CD4-positive, alpha-beta T cell treated with Interleukin-17A for 1 hour (primary cell): Measurements from ENCODE around the gene TSSK6.

Experiments
- DNase-seq: peaks from one replicate; pipeline ENCODE4 v3.0.0-alpha.2; 2020

Gene TSSK6

DNA sequence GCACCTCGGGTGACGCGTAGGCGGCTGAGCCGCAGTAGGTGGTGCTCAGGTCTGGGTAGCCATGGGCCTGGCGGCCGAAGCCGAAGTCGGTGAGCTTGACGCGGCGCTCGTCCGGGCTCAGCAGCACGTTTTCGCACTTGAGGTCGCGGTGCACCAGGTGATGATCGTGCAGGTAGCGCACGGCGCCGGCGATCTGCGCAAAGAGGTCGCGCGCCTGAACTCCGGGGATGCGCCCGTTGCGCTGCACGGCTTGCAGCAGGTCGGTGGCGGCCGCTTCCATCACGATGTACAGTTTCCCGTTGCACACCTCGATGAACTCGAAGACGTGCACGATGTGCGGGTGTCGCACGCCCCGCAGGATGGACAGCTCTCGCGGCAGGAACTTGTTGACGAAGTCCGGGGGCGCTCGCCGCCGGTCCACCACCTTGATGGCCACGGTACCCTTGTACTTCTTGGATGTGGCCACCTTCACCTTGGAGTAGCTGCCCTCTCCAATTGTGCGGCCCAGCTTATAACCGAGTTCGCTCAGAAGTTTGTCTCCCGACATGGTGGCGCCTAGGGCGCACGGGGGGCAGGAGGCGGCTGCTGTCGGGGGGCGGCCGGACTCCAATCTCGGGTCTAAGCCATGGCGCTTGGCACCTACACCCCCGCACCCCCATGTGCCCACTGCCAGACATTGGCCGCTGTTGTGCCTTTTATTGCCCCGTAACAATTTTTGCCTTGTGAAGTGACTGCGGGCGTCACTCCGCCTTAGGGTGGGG, at the start of gene TSSK6:
Gene TSSK6, minus strand, starts transcription at position 668 of the 761 bp plus-strand sequence. Its CDS starts 121 bp downstream, at position 547.
- no peak for DNase-seq

GRCh38 chr19:19563348-19563848, 48.0 kb upstream of the TSSK6 start:
- no peak for DNase-seq

GRCh38 chr19:19562665-19563347, 47.5 kb upstream of the TSSK6 start:
- peak; percentile 60 for DNase-seq

DNA sequence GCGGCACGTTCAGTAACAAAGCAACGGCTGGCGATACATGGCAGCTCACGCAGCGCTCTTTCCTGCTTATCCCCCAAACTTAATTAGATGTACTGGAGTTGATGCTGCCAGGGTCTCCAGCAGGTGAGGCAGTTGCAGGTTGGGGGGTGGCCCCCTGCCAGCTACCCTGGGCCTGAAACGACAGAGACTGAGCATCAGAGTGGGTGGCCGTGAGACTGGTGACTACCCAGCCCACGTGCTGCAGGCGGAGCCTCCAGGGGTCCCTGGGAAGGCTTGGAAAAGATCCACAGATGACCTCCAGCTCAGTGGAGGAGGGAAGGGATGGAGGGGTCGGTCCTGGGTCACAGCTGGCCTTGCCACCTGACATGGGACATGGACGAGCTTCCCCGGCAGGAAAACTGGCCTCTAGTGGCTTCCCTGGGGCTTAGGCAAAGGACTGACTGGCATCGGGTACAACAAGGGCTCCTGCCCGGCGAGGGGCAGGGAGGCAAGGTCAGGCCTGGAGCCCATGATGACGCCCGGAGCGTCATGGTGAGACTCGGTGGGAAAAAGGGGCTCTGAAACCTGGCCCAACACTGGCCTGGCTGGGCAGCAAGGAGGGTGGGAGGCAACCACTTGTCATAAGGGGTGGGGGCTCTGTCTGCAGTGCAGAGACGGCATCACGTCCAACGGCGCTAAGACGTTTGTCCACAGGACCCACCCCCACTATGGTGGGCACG, 46.8 kb upstream of the TSSK6 start:
- DNase-seq, result no peak

- no peak for DNase-seq
These were observed 44.6 kb upstream of the TSSK6 start for GRCh38 chr19:19559931-19560330.

GRCh38 chr19:19558636-19559035, 43.3 kb upstream of the TSSK6 start:
- DNase-seq, result no peak

DNA sequence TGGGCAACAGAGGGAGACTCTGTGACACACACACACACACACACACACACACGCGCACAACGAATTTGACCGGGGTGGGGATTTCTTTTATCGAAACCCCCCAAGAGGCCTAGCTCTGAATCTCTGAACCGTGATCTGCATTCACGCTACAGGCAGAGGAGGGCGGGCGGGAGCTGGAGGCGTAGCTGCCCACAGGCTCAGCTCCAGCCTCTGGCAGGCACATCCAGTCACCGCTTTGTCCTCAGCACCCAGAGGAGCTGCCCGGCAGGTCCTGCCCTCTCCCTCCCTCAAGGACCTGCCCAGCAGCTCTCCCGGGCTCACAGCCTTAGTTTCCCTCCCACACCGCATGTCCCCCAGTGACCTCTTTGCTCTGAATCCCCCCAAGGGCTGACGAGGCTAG, 42.7 kb upstream of the TSSK6 start:
- no peak for DNase-seq

DNA sequence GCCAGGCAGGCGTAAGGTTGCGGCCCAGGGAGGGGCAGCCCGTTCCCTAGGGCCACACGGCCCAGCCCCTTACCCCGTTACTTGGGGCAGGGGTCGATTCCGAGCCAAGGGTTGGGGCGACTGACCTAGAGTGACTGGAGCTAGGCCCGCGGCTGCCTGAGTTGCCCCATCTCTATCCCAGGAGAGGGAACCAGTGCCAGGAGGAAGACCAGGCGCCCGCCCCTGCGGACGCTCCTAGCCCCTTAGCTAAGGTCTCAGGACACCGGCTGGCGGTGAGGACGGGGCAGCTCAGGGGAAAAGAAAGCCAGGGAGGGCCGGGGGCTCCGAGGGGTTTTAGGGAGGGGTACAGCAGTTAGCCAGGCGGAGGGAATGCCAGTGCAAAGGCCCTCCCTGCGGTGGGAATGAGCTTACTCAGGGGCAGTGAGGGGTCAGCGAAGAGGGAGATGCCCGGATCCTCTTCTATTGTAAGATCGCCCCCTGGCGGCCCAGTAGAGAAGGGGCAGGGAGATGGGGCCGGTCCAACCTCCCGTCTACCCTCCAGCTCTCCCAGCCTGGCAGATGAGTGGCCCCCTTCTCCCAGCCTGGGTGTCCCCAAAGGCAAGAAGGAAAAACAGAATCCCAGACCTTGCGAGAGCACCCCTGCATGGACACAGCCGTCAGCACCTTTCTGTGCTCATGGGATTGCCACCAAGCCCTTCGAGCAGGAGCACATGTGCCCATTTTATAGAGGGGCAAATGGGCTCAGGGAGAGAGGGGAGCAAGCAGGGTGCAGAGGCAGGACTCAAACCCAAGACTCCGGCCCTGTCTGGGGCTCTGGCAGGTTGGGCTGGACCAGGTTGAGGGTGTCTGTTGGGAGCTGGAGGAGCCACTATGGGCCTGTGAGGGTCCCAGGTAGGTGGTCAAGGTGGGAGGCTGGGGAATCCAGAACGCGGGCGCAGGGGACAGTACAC, 39.0 kb upstream of the TSSK6 start:
- peak; percentile 57 for DNase-seq

GRCh38 chr19:19553670-19554069, 38.3 kb upstream of the TSSK6 start:
- no peak for DNase-seq

DNA sequence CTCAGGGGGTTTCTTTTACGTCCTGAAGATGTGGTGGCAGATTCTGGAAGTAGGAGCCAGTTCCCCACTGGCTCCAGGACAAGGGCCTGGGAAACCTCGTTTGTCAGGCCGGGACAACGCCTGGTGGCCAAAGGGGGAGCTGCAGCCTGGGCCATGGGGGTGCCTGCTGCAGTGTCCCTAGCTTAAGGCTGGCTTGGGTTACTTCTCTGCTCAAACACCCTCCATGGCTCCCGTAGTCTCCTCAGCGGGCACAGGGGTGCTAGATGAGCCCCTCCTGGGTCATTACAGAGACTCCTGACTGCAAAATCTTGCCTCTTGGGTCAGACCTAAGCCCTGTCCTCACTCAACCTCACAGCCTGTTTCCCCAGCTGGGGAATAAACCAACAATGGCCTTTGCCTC, 37.5 kb upstream of the TSSK6 start:
- DNase-seq, result peak; percentile 21

- DNase-seq, result no peak
These were observed 36.5 kb upstream of the TSSK6 start for GRCh38 chr19:19551853-19552192.

DNA sequence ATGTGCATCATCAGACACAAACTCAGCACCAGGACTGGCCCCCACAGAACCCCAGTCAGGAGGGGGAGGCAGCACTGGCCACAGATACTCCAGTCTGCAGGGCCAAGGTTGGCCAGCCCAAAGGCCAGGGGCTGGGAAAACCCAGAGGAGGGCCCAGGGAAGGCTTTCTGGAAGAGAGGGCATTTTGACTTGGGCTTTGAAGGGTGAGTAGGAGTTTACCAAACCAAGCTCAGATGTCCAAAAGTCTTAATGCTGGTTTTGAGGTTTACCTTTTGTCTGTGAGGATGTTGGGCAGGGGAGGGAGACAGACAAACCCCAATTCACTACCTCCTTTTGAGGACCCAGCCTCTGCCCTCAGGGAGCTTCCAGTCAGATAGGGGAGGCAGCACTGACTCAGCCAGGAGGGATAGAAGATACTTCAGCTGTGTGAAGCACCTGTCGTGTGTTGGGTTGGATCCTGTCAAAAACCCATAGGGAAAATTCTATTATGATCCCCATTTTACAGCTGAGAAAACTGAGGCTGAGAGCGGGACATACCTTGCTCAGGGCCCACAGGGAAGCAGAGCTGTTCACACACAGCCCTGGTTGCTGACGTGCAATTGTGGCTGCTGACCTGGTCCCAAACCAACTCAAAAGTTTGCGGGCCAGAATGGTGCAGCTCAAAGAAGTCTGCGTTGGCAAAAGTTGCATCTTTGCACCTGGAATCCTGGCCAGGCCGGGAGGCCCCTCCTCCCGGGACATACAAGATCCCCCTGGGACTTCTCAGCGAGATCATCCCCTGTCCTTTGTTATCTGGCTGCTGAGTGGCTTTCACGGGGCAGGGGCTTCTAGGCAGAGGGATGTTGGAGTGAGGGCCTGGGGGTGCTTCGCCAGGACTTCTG, 35.9 kb upstream of the TSSK6 start:
- DNase-seq, result no peak

- DNase-seq, result no peak
These were observed 35.2 kb upstream of the TSSK6 start for GRCh38 chr19:19550485-19550929.

GRCh38 chr19:19549804-19550464, 34.6 kb upstream of the TSSK6 start:
- DNase-seq, result no peak

- no peak for DNase-seq
These were observed 33.8 kb upstream of the TSSK6 start for GRCh38 chr19:19548915-19549759.

DNA sequence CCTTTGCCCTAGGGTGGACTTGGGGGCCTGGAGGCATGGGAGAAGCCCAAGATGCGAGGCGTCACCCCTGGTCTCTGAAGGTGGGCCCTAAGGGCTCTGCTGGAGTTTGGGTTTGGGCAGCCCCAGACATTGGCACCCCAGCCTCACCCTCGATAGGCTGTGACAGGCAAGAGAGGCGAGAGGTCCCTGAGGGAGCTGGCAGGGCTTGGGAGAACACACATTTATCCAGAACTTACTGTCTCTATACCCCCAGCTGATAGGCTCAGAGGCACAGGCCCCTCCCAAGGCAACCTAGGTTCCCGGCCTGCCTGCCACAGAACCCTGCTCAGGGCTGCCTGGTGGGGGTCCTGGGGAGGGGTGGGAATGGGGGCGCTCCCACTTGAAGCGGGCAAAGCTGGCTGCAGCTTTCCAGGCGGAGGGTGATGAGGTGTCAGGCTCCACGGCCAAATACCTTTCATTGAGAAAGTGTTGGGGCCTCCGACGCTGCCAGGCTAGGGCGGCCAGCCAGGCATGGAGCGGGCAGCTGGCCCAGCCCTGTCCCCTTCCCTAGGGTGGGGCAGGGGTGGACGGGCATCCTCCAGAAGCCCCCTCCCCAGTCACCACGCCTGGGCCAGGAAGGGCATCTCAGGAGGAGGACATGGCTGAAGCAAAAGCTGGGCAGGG, 32.5 kb upstream of the TSSK6 start:
- no peak for DNase-seq

DNA sequence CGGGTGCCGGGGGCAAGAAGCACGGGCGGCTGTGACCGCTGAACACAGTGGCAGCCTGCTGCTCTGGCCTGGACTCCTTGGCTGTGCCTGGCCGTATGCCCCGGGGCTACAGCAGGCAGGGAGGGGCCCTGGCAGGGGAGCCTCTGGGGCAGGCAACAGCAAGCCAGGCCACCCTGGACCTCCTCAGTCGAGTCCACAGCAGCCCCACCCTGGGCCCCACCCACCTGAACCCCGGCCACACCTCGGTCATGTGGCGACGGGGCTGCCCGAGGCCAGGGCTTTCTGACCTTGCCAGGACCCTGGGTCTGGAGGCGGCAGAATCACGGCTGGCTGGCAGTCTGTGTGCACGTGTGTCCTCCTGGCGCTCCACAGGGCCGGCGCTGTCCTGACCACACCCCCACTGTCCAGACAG, 31.4 kb upstream of the TSSK6 start:
- DNase-seq, result no peak

DNA sequence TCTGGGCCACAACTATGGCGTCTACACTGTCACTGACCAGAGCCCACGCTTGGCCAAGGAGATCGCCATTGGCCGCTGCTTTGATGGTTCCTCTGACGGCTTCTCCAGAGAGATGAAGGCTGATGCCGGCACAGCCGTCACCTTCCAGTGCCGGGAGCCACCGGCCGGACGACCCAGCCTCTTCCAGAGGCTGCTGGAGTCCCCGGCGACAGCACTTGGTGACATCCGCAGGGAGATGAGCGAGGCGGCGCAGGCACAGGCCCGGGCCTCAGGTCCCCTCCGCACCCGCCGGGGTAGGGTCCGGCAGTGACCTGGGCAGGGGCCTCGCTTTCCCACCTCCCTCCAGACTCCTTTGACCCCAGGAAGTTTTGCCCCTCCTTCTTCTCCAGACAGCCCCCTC, 30.4 kb upstream of the TSSK6 start:
- no peak for DNase-seq

GRCh38 chr19:19544954-19545591, 29.7 kb upstream of the TSSK6 start:
- no peak for DNase-seq
